Measurements from ENCODE around the gene GJE1. TPM values are rescaled to one million over a fixed set of nuclear protein-coding genes. Genes with fewer than 3 reads are reported as not detected.

GJE1 gene
- total and polyA plus RNA-seq, 2 donors = not detected

- Histone ChIP-seq H3K27me3 (ENCODE audit: control insufficient read depth in 2 of 2, insufficient read depth in 1 of 2, low read length in 1 of 2) (no peaks in the 10 kb centered on the region), H3K4me3 (ENCODE audit: low read length in 2 of 2) (no peak overlapping the region), H3K27ac (ENCODE audit: low read depth in 1 of 2, low read length in 1 of 2) (no peak overlapping the region), H3K4me1 (ENCODE audit: control insufficient read depth in 2 of 2, insufficient read depth in 2 of 2, low read length in 2 of 2) (no peaks in the 10 kb centered on the region), H3K9me3 (ENCODE audit: control insufficient read depth in 2 of 2, insufficient read depth in 1 of 2, low read length in 1 of 2) (no peaks in the 10 kb centered on the region), H3K36me3 (ENCODE audit: control insufficient read depth in 2 of 2, insufficient read depth in 2 of 2, low read length in 1 of 2) (peaks cover 11 to 40% of the 10 kb centered on the region in 2 donors)
- DNase-seq (ENCODE audit: low read depth in 6 of 9, low spot score in 9 of 9) = no peak
- WGBS = 98% methylated on average over 6 of the region's 6 CpGs
These were observed 42.0 kb downstream of the GJE1 start for GRCh38 chr6:142174703-142175102.

GRCh38 chr6:142178129-142178528, 45.4 kb downstream of the GJE1 start:
- Histone ChIP-seq H3K4me3 (ENCODE audit: low read length in 2 of 2) (no peak overlapping the region), H3K27ac (ENCODE audit: low read depth in 1 of 2, low read length in 1 of 2) (no peak overlapping the region), H3K9me3 (ENCODE audit: control insufficient read depth in 2 of 2, insufficient read depth in 1 of 2, low read length in 1 of 2) (no peaks in the 10 kb centered on the region), H3K36me3 (ENCODE audit: control insufficient read depth in 2 of 2, insufficient read depth in 2 of 2, low read length in 1 of 2) (peaks cover 7 to 24% of the 10 kb centered on the region in 2 donors), H3K27me3 (ENCODE audit: control insufficient read depth in 2 of 2, insufficient read depth in 1 of 2, low read length in 1 of 2) (no peaks in the 10 kb centered on the region), H3K4me1 (ENCODE audit: control insufficient read depth in 2 of 2, insufficient read depth in 2 of 2, low read length in 2 of 2) (no peaks in the 10 kb centered on the region)
- no peak for DNase-seq (ENCODE audit: low read depth in 6 of 9, low spot score in 9 of 9)

GRCh38 chr6:142182004-142182403, 49.3 kb downstream of the GJE1 start:
- Histone ChIP-seq H3K27ac (ENCODE audit: low read depth in 1 of 2, low read length in 1 of 2) (no peak overlapping the region), H3K4me1 (ENCODE audit: control insufficient read depth in 2 of 2, insufficient read depth in 2 of 2, low read length in 2 of 2) (no peaks in the 10 kb centered on the region), H3K9me3 (ENCODE audit: control insufficient read depth in 2 of 2, insufficient read depth in 1 of 2, low read length in 1 of 2) (no peaks in the 10 kb centered on the region), H3K4me3 (ENCODE audit: low read length in 2 of 2) (no peak overlapping the region), H3K36me3 (ENCODE audit: control insufficient read depth in 2 of 2, insufficient read depth in 2 of 2, low read length in 1 of 2) (peaks cover 0 to 7% of the 10 kb centered on the region in 2 donors), H3K27me3 (ENCODE audit: control insufficient read depth in 2 of 2, insufficient read depth in 1 of 2, low read length in 1 of 2) (no peaks in the 10 kb centered on the region)
- DNase-seq (ENCODE audit: low read depth in 6 of 9, low spot score in 9 of 9) = no peak

- Histone ChIP-seq H3K27ac (ENCODE audit: low read depth in 1 of 2, low read length in 1 of 2) (no peak overlapping the region), H3K4me3 (ENCODE audit: low read length in 2 of 2) (no peak overlapping the region), H3K4me1 (ENCODE audit: control insufficient read depth in 2 of 2, insufficient read depth in 2 of 2, low read length in 2 of 2) (no peaks in the 10 kb centered on the region), H3K27me3 (ENCODE audit: control insufficient read depth in 2 of 2, insufficient read depth in 1 of 2, low read length in 1 of 2) (no peaks in the 10 kb centered on the region), H3K36me3 (ENCODE audit: control insufficient read depth in 2 of 2, insufficient read depth in 2 of 2, low read length in 1 of 2) (peaks cover 0 to 3% of the 10 kb centered on the region in 2 donors), H3K9me3 (ENCODE audit: control insufficient read depth in 2 of 2, insufficient read depth in 1 of 2, low read length in 1 of 2) (no peaks in the 10 kb centered on the region)
- WGBS = 99% methylated on average over 1 of the region's 1 CpG
- no peak for DNase-seq (ENCODE audit: low read depth in 6 of 9, low spot score in 9 of 9)
These were observed 50.6 kb downstream of the GJE1 start for GRCh38 chr6:142183351-142183750.

- Histone ChIP-seq H3K36me3 (ENCODE audit: control insufficient read depth in 2 of 2, insufficient read depth in 2 of 2, low read length in 1 of 2) (peaks cover 0 to 7% of the 10 kb centered on the region in 2 donors), H3K4me1 (ENCODE audit: control insufficient read depth in 2 of 2, insufficient read depth in 2 of 2, low read length in 2 of 2) (no peaks in the 10 kb centered on the region), H3K27me3 (ENCODE audit: control insufficient read depth in 2 of 2, insufficient read depth in 1 of 2, low read length in 1 of 2) (no peaks in the 10 kb centered on the region), H3K9me3 (ENCODE audit: control insufficient read depth in 2 of 2, insufficient read depth in 1 of 2, low read length in 1 of 2) (no peaks in the 10 kb centered on the region), H3K27ac (ENCODE audit: low read depth in 1 of 2, low read length in 1 of 2) (no peak overlapping the region), H3K4me3 (ENCODE audit: low read length in 2 of 2) (no peak overlapping the region)
- DNase-seq (ENCODE audit: low read depth in 6 of 9, low spot score in 9 of 9) = no peak
- WGBS = 98% methylated on average over 2 of the region's 2 CpGs
These were observed 51.6 kb downstream of the GJE1 start for GRCh38 chr6:142184307-142184706.

Other genes with a start within 250 kb of the GJE1 start
- gene NMBR, start 14.2 kb downstream of the GJE1 start, total RNA-seq = not detected
- gene NMBR, start 14.2 kb downstream of the GJE1 start, polyA plus RNA-seq = 0.07 TPM
- gene VTA1, start 14.3 kb downstream of the GJE1 start, total RNA-seq = 57.1 TPM
- 35.7 TPM for gene VTA1, start 14.3 kb downstream of the GJE1 start, polyA plus RNA-seq
- 10.2 TPM for gene ADGRG6, start 169.1 kb downstream of the GJE1 start, total RNA-seq
- gene ADGRG6, start 169.1 kb downstream of the GJE1 start, polyA plus RNA-seq = 13.6 TPM